ENCODE results near the gene ASB7.

- no peak for TF ChIP-seq CTCF (IDR thresholded peaks at IDR 0.05)
- TF ChIP-seq POLR2A (IDR thresholded peaks at IDR 0.05) = no peak
Observed at GRCh38 chr15:100650685-100651084, 48.3 kb downstream of the ASB7 start.

Measured in lower leg skin (tissue), 3 donors.